Endodermal cell (in vitro differentiated cells): ENCODE data around the gene NCKAP5. TPM values are rescaled to one million over a fixed set of nuclear protein-coding genes. Genes with fewer than 3 reads are reported as not detected.

Experiments
- DNase-seq: peaks from one replicate; pipeline ENCODE4 v3.0.0-alpha.2; 2017
- H3K27ac ChIP-seq: 2 replicates; pipeline ENCODE4 v1.5.1; 2013; ENCODE audit warnings: mild to moderate bottlenecking, low read depth, low read length, moderate library complexity
- H3K27me3 ChIP-seq: 2 replicates; pipeline ENCODE4 v1.6.1; 2013; ENCODE audit warnings: mild to moderate bottlenecking, low read length, moderate library complexity; ENCODE audit not compliant: insufficient read depth, control insufficient read depth, poor library complexity, severe bottlenecking
- H3K36me3 ChIP-seq: 2 replicates; pipeline ENCODE4 v1.7.0; 2013; ENCODE audit warnings: mild to moderate bottlenecking, low read length, moderate library complexity; ENCODE audit not compliant: control insufficient read depth, insufficient read depth
- H3K4me1 ChIP-seq: one replicate; pipeline ENCODE4 v1.7.0; 2013; ENCODE audit warnings: low read length; ENCODE audit not compliant: control insufficient read depth, insufficient read depth
- H3K4me3 ChIP-seq: 2 replicates; pipeline ENCODE4 v1.5.1; 2013; ENCODE audit warnings: mild to moderate bottlenecking, low read length, moderate library complexity
- H3K9ac ChIP-seq: 2 replicates; pipeline ENCODE4 v1.6.1; 2013; ENCODE audit warnings: mild to moderate bottlenecking, low read length, moderate library complexity; ENCODE audit not compliant: poor library complexity, severe bottlenecking; ENCODE audit errors: extremely low read depth
- H3K9me3 ChIP-seq: 2 replicates; pipeline ENCODE4 v1.6.1; 2013; ENCODE audit warnings: mild to moderate bottlenecking, low read length, moderate library complexity; ENCODE audit not compliant: control insufficient read depth
- H3K27ac Mint-ChIP-seq: 2 replicates; pipeline ENCODE4 v1.8.0; 2020; ENCODE audit warnings: mixed read lengths
- H3K27me3 Mint-ChIP-seq: 2 replicates; pipeline ENCODE4 v1.8.0; 2021; ENCODE audit warnings: mild to moderate bottlenecking, mixed read lengths; ENCODE audit not compliant: insufficient read depth
- H3K36me3 Mint-ChIP-seq: 2 replicates; pipeline ENCODE4 v1.8.0; 2020; ENCODE audit warnings: low read depth, mixed read lengths
- H3K4me1 Mint-ChIP-seq: 2 replicates; pipeline ENCODE4 v1.8.0; 2020; ENCODE audit warnings: mixed read lengths
- H3K4me3 Mint-ChIP-seq: 2 replicates; pipeline ENCODE4 v1.8.0; 2020; ENCODE audit warnings: mild to moderate bottlenecking, moderate library complexity, mixed read lengths
- H3K9me3 Mint-ChIP-seq: 2 replicates; pipeline ENCODE4 v1.8.0; 2020; ENCODE audit warnings: mild to moderate bottlenecking, mixed read lengths
- WGBS, 2 experiments: methylation state at CpG; one replicate each; pipeline versions ENCODE4 v1.1.5 to v1.1.7; 2013; ENCODE audit warnings: missing lambda C conversion rate in 2 of 2, mixed read lengths in 1 of 2; ENCODE audit not compliant: insufficient coverage in 1 of 2, insufficient read length in 1 of 2; 5-methylcytosine and 5-hydroxymethylcytosine counted together
- total RNA-seq, 2 donors: library from RNA; stranded (reverse); fragmentation: NEBNext Ultra II Directional in 1 of 2; extraction: Animal tissue kit (Norgen Biotek cat#: 25700) in 1 of 2; gene quantifications; 2 replicates in 1 of 2; 3 replicates in 1 of 2; pipeline ENCODE4 v1.2.1, GENCODE V29; 2021
- TF ChIP-seq, protein P1 (sequence below): fragments of 200-600 bp; sonication (generic); conservative IDR thresholded peaks from 2 replicates; pipeline ENCODE4 v1.5.0; 2021; ENCODE audit warnings: antibody characterized with exemption, mild to moderate bottlenecking

The NCKAP5 gene
- total RNA-seq, 2 donors from 2014 or later, result 0.58 to 0.92 TPM

DNA sequence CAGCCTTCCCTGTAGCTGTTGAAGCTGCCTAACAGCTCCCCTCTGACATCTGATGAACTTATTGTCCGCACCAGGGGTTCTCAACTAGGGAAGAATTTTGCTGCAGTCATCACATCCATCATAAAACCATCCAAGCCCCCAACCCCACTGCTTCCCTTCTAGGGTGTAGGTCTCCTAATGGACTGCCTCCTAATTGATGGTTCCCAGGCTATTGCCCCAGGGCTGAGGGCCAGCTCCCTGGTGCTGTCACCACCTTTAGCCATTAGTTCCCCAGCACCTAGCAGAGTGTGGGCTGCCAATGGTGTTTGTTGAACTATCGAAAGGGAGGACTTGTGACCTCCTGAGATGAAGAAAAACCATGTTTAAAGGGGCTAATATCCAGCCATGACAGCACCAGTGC is 125.9 kb downstream of the NCKAP5 start:
- Histone ChIP-seq H3K9me3 (no peaks in the 10 kb centered on the region), H3K4me1 (peaks cover 15% of the 10 kb centered on the region), H3K9ac (no peak overlapping the region), H3K27ac (no peak overlapping the region), H3K4me3 (no peak overlapping the region), H3K27me3 (peaks cover 5% of the 10 kb centered on the region), H3K36me3 (no peaks in the 10 kb centered on the region)
- TF ChIP-seq, protein P1, sequence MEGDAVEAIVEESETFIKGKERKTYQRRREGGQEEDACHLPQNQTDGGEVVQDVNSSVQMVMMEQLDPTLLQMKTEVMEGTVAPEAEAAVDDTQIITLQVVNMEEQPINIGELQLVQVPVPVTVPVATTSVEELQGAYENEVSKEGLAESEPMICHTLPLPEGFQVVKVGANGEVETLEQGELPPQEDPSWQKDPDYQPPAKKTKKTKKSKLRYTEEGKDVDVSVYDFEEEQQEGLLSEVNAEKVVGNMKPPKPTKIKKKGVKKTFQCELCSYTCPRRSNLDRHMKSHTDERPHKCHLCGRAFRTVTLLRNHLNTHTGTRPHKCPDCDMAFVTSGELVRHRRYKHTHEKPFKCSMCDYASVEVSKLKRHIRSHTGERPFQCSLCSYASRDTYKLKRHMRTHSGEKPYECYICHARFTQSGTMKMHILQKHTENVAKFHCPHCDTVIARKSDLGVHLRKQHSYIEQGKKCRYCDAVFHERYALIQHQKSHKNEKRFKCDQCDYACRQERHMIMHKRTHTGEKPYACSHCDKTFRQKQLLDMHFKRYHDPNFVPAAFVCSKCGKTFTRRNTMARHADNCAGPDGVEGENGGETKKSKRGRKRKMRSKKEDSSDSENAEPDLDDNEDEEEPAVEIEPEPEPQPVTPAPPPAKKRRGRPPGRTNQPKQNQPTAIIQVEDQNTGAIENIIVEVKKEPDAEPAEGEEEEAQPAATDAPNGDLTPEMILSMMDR, result no peak
- Mint-ChIP-seq H3K4me3 (no peak overlapping the region), H3K27ac (no peak overlapping the region), H3K36me3 (no peaks in the 10 kb centered on the region), H3K4me1 (peaks cover 30% of the 10 kb centered on the region), H3K27me3 (peaks cover 2% of the 10 kb centered on the region), H3K9me3 (no peaks in the 10 kb centered on the region)
- no peak for DNase-seq
- 93 to 100% methylated on average over 1 to 2 of the region's 2 CpGs for WGBS, 2 experiments

DNA sequence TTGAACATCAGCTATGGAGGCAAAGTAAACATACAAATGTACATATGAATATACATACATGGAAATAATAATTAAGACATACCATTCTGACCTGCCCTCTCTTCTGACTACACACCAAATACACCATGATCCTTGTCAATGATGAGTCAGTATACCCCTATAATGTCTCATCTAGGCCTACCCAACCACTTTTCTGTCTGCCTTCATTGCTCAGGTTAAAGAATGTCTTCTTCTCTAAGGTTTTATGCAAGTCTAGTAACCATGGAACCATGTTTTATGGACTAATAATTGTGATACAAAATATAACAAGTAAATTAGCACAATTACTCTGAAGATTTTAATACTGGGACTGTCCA is 128.7 kb downstream of the NCKAP5 start:
- Histone ChIP-seq H3K4me3 (no peak overlapping the region), H3K9me3 (no peaks in the 10 kb centered on the region), H3K27ac (no peak overlapping the region), H3K4me1 (peaks cover 14% of the 10 kb centered on the region), H3K9ac (no peak overlapping the region), H3K27me3 (no peaks in the 10 kb centered on the region), H3K36me3 (no peaks in the 10 kb centered on the region)
- H3K36me3 Mint-ChIP-seq, result no peaks in the 10 kb centered on the region
- no peak overlapping the region for H3K4me3 Mint-ChIP-seq
- no peak for DNase-seq
- H3K27me3 Mint-ChIP-seq, result peaks cover 6% of the 10 kb centered on the region
- no peak overlapping the region for H3K27ac Mint-ChIP-seq
- TF ChIP-seq, protein P1, result no peak
- H3K9me3 Mint-ChIP-seq, result no peaks in the 10 kb centered on the region
- peaks cover 32% of the 10 kb centered on the region for H3K4me1 Mint-ChIP-seq

DNA sequence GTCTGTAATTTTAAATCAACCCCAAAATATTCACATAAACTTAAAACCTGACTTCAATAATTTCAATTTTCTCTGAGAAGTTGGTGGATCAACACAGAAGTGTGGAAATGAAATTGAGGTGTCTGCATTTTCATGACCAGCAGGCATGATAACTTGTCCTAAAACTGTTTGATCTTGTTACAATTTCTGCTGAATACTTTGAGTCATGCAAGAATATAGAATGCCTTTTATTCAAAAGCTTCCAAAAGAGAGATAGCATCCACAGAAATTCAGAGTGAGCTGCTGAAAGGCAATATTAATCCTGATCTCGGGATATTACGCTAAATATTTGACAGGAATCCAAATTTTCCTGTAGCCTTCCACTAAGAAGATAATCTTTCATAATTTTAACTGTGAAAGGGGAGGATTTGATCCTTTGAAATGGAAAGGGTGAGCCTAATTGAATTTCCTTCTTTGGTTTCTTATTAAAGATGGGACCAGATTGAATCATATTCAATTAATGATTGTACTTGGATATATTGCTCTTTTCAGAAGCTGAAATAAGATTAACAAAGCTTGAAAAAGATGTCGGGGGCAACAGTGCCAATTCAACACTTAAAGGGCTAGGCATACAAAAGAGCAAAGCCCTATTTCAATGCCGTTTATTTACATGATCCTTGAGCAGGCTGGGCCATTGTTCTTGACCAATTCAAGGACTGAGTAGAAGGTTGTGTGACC is 129.3 kb downstream of the NCKAP5 start:
- Histone ChIP-seq H3K4me3 (no peak overlapping the region), H3K27ac (no peak overlapping the region), H3K9me3 (no peaks in the 10 kb centered on the region), H3K27me3 (no peaks in the 10 kb centered on the region), H3K36me3 (no peaks in the 10 kb centered on the region), H3K4me1 (peaks cover 16% of the 10 kb centered on the region), H3K9ac (no peak overlapping the region)
- TF ChIP-seq, protein P1, result no peak
- no peaks in the 10 kb centered on the region for H3K36me3 Mint-ChIP-seq
- no peaks in the 10 kb centered on the region for H3K9me3 Mint-ChIP-seq
- no peak overlapping the region for H3K27ac Mint-ChIP-seq
- H3K4me1 Mint-ChIP-seq, result peaks cover 29% of the 10 kb centered on the region
- H3K4me3 Mint-ChIP-seq, result no peak overlapping the region
- WGBS, 2 experiments, result 44 to 89% methylated on average over 2 to 4 of the region's 4 CpGs
- no peak for DNase-seq
- H3K27me3 Mint-ChIP-seq, result peaks cover 6% of the 10 kb centered on the region
